ENCODE results near the gene SLC50A1.

Gene SLC50A1

GRCh38 chr1:155131856-155132255 is 3.8 kb upstream of the SLC50A1 start:
- TF ChIP-seq, protein P1, sequence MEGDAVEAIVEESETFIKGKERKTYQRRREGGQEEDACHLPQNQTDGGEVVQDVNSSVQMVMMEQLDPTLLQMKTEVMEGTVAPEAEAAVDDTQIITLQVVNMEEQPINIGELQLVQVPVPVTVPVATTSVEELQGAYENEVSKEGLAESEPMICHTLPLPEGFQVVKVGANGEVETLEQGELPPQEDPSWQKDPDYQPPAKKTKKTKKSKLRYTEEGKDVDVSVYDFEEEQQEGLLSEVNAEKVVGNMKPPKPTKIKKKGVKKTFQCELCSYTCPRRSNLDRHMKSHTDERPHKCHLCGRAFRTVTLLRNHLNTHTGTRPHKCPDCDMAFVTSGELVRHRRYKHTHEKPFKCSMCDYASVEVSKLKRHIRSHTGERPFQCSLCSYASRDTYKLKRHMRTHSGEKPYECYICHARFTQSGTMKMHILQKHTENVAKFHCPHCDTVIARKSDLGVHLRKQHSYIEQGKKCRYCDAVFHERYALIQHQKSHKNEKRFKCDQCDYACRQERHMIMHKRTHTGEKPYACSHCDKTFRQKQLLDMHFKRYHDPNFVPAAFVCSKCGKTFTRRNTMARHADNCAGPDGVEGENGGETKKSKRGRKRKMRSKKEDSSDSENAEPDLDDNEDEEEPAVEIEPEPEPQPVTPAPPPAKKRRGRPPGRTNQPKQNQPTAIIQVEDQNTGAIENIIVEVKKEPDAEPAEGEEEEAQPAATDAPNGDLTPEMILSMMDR (IDR thresholded peaks at IDR 0.05; ENCODE audit: extremely low read depth, missing control alignments): no peak
- no peak for DNase-seq (ENCODE audit: low spot score)

GRCh38 chr1:155133799-155134281 is 1.8 kb upstream of the SLC50A1 start:
- TF ChIP-seq, protein P1 (IDR thresholded peaks at IDR 0.05; ENCODE audit: extremely low read depth, missing control alignments): no peak
- DNase-seq (ENCODE audit: low spot score): no peak

DNA sequence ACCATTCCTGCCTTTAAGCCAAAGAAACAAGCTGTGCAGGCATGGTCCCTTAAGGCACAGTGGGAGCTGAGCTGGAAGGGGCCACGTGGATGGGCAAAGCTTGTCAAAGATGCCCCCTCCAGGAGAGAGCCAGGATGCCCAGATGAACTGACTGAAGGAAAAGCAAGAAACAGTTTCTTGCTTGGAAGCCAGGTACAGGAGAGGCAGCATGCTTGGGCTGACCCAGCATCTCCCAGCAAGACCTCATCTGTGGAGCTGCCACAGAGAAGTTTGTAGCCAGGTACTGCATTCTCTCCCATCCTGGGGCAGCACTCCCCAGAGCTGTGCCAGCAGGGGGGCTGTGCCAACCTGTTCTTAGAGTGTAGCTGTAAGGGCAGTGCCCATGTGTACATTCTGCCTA is 1.3 kb upstream of the SLC50A1 start:
- DNase-seq (ENCODE audit: low spot score): no peak
- TF ChIP-seq, protein P1 (IDR thresholded peaks at IDR 0.05; ENCODE audit: extremely low read depth, missing control alignments): no peak

GRCh38 chr1:155134880-155135414 is 705 bp upstream of the SLC50A1 start:
- TF ChIP-seq, protein P1 (IDR thresholded peaks at IDR 0.05; ENCODE audit: extremely low read depth, missing control alignments): no peak
- peak; percentile 74 for DNase-seq (ENCODE audit: low spot score)

DNA sequence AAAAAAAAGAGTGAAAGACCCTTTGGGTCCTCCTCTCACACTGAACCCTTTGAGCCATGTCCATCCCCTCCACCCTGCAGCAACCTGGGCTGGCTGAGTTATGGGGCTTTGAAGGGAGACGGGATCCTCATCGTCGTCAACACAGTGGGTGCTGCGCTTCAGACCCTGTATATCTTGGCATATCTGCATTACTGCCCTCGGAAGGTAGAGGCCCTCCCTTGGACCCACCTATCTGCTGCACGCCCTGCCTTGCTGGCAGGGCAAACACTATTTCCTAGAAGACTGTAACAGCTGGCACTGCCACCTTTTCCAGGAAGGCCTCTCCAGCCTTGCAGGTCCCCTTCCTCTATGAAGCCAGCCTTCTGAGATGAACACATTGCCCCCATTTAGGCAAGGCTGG is 1.1 kb downstream of the SLC50A1 start:
- peak; percentile 17 for DNase-seq (ENCODE audit: low spot score)
- TF ChIP-seq, protein P1 (IDR thresholded peaks at IDR 0.05; ENCODE audit: extremely low read depth, missing control alignments): no peak

GRCh38 chr1:155137154-155137949 is 1.7 kb downstream of the SLC50A1 start:
- DNase-seq (ENCODE audit: low spot score): no peak
- TF ChIP-seq, protein P1 (IDR thresholded peaks at IDR 0.05; ENCODE audit: extremely low read depth, missing control alignments): no peak

- TF ChIP-seq, protein P1 (IDR thresholded peaks at IDR 0.05; ENCODE audit: extremely low read depth, missing control alignments): no peak
- DNase-seq (ENCODE audit: low spot score): peak; percentile 87
These were observed 4.4 kb downstream of the SLC50A1 start, which contains the start of gene DPM3 for GRCh38 chr1:155139895-155140629. DPM3 (minus strand) TSS chr1:155140531; CDS start chr1:155140240, 291 bp downstream.

All from GM20000 (cell line).